Activated CD8-positive, alpha-beta T cell treated with anti-CD3 and anti-CD28 coated beads for 36 hours (primary cell): Measurements from ENCODE around the gene SLX4IP. TPM values are rescaled to one million over a fixed set of nuclear protein-coding genes. Genes with fewer than 3 reads are reported as not detected.

Experiments
- ATAC-seq: fragments of 200-7000 bp; cut with Tn5 transposase; one replicate; pipeline ENCODE4 v1.10.0; 2021; ENCODE audit warnings: mild to moderate bottlenecking, moderate library complexity
- CTCF ChIA-PET: fragments of 350-600 bp; sonication (Branson Sonifier 250); formaldehyde crosslinking; loops from one replicate; lab custom pipeline; 2021; ENCODE audit warnings: antibody characterized with exemption; lab: Charles Lee
- POLR2A ChIA-PET: fragments of 350-600 bp; sonication (Branson Sonifier 250); formaldehyde crosslinking; loops from one replicate; lab custom pipeline; 2021; ENCODE audit warnings: antibody characterized with exemption; lab: Charles Lee
- DNase-seq: peaks from one replicate; pipeline ENCODE4 v3.0.0-alpha.2; 2020
- H3K27ac Mint-ChIP-seq: one replicate; pipeline ENCODE4 v1.8.0; 2021; ENCODE audit warnings: mild to moderate bottlenecking, mixed read lengths
- H3K27me3 Mint-ChIP-seq: one replicate; pipeline ENCODE4 v1.8.0; 2021; ENCODE audit warnings: mixed read lengths
- H3K36me3 Mint-ChIP-seq: one replicate; pipeline ENCODE4 v1.8.0; 2021; ENCODE audit warnings: low read depth, mixed read lengths
- H3K4me1 Mint-ChIP-seq: one replicate; pipeline ENCODE4 v1.8.0; 2021; ENCODE audit warnings: low read depth, mixed read lengths
- H3K4me3 Mint-ChIP-seq: one replicate; pipeline ENCODE4 v1.8.0; 2021; ENCODE audit warnings: mild to moderate bottlenecking, moderate library complexity, mixed read lengths
- H3K9me3 Mint-ChIP-seq: one replicate; pipeline ENCODE4 v1.8.0; 2021; ENCODE audit warnings: mixed read lengths
- intact Hi-C: fragments of 100-400 bp; cut with micrococcal nuclease; formaldehyde crosslinking; loops from one replicate; pipeline ENCODE4 v1.10.0; 2022
- total RNA-seq, 2 experiments: library from RNA; stranded (reverse); gene quantifications; one replicate each; pipeline ENCODE4 v1.2.3, GENCODE V29; 2021
- TF ChIP-seq, protein P1 (sequence below): fragments of 200-600 bp; IDR thresholded peaks from one replicate; pipeline ENCODE4 v1.8.0; 2022; ENCODE audit warnings: antibody characterized with exemption, mild to moderate bottlenecking

SLX4IP gene
- total RNA-seq, 2 experiments from 2014 or later: 6.5 to 7.3 TPM

DNA sequence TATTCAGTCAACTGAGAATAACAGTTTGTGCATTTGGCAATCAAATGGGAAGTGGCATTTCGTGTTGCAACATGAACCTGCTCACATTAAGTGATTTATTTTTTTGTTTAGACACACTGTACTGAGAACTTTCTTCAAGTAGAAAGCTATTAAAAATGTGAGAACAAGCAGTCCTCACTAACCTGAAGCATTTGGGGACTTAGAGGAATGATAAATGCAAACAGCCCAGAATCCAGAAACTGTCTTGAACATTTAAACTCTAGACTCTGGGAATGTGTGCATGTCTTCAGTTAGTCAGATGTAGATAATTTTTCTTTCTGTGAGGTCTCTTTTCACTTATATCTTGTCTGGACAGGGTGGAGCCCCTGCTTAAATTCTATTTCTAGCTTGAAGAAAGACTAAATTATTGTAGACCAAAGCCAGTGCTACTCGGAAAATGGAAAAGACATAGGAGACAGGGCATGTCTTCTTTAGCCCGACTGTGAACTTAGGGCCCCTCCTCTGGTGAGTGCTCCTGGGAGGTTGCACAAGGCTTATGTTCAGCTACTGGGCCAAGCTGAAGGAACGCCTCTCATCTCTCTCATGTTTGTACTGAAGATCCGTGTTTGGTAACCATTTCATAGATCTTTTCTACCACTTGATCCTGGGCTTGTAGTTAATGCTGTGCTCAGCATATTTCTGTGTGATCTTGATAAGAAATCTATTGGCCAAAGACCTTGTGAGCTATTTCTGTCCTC, 70.1 kb downstream of the SLX4IP start:
- no peak for ATAC-seq
- no peak overlapping the region for H3K4me3 Mint-ChIP-seq
- H3K36me3 Mint-ChIP-seq: peaks cover 3% of the 10 kb centered on the region
- ChIA-PET POLR2A (interaction anchor here (0.8 to 1.0 kb wide), 2 partner anchors 11 to 14 kb away, joined by 3 to 4 read pairs; no protein-coding TSS in a partner anchor), CTCF (interaction anchor here (1.0 to 1.4 kb wide), 2 partner anchors 17 to 27 kb away, joined by 3 to 4 read pairs; no protein-coding TSS in a partner anchor)
- no peaks in the 10 kb centered on the region for H3K27me3 Mint-ChIP-seq
- peaks cover 22% of the 10 kb centered on the region for H3K4me1 Mint-ChIP-seq
- intact Hi-C loops: no loop called here
- DNase-seq: no peak
- TF ChIP-seq, protein P1, sequence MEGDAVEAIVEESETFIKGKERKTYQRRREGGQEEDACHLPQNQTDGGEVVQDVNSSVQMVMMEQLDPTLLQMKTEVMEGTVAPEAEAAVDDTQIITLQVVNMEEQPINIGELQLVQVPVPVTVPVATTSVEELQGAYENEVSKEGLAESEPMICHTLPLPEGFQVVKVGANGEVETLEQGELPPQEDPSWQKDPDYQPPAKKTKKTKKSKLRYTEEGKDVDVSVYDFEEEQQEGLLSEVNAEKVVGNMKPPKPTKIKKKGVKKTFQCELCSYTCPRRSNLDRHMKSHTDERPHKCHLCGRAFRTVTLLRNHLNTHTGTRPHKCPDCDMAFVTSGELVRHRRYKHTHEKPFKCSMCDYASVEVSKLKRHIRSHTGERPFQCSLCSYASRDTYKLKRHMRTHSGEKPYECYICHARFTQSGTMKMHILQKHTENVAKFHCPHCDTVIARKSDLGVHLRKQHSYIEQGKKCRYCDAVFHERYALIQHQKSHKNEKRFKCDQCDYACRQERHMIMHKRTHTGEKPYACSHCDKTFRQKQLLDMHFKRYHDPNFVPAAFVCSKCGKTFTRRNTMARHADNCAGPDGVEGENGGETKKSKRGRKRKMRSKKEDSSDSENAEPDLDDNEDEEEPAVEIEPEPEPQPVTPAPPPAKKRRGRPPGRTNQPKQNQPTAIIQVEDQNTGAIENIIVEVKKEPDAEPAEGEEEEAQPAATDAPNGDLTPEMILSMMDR: no peak
- no peak overlapping the region for H3K27ac Mint-ChIP-seq
- H3K9me3 Mint-ChIP-seq: no peaks in the 10 kb centered on the region

DNA sequence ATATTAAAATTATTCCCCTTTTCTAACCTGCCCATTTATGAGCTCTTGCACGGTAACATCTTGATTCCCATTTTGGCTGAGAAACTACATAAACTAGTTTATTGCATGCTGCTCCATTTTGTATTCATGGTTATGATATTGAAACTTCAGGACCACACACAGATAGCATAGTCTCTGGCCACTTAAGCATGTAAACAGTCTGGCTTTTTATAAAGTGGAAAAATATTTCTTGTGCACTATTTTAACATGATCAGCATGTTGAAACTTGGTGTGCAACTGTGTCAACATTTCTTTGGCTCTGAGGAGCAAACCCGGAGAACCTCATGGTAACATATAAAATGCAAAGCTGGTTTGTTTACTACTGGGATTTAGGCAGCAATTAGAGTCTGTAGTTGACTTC, 70.7 kb downstream of the SLX4IP start:
- DNase-seq (no peak), ATAC-seq (no peak)
- no peaks in the 10 kb centered on the region for H3K9me3 Mint-ChIP-seq
- POLR2A ChIA-PET: interaction anchor here (0.7 to 1.0 kb wide), 2 partner anchors 10 to 43 kb away, joined by 3 read pairs; no protein-coding TSS in a partner anchor
- H3K27me3 Mint-ChIP-seq: no peaks in the 10 kb centered on the region
- no peak overlapping the region for H3K27ac Mint-ChIP-seq
- intact Hi-C loops: no loop called here
- peaks cover 3% of the 10 kb centered on the region for H3K36me3 Mint-ChIP-seq
- H3K4me1 Mint-ChIP-seq: peaks cover 20% of the 10 kb centered on the region
- CTCF ChIA-PET: no interaction called here
- TF ChIP-seq, protein P1: no peak
- no peak overlapping the region for H3K4me3 Mint-ChIP-seq

DNA sequence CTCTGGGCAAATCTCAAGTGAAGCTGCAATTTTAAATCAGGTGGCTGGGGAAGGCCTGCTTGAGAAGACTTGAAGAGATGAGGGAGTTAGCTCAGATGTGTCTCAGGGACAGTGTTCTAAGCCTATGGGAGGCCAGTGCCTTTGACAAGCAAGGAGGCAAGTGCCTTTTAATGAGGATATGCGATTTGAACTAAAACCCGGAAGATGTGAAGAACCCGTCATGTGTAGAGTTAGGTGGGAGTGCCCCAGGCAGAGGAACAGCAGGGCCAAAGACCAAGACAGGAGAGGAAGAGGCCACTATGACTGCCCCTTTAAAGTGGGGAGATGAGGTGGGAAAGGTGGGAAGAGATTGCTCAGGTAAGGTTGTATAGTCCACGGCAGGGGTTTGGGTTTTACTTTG, 71.9 kb downstream of the SLX4IP start:
- CTCF ChIA-PET: interaction anchor here (0.6 kb wide), 1 partner anchor 33 kb away, joined by 4 read pairs; no protein-coding TSS in a partner anchor
- no peaks in the 10 kb centered on the region for H3K9me3 Mint-ChIP-seq
- ATAC-seq: no peak
- DNase-seq: no peak
- H3K4me1 Mint-ChIP-seq: peaks cover 22% of the 10 kb centered on the region
- no peak overlapping the region for H3K4me3 Mint-ChIP-seq
- no peak overlapping the region for H3K27ac Mint-ChIP-seq
- H3K36me3 Mint-ChIP-seq: peaks cover 3% of the 10 kb centered on the region
- no peaks in the 10 kb centered on the region for H3K27me3 Mint-ChIP-seq
- intact Hi-C loops: no loop called here
- POLR2A ChIA-PET: no interaction called here
- TF ChIP-seq, protein P1: no peak

DNA sequence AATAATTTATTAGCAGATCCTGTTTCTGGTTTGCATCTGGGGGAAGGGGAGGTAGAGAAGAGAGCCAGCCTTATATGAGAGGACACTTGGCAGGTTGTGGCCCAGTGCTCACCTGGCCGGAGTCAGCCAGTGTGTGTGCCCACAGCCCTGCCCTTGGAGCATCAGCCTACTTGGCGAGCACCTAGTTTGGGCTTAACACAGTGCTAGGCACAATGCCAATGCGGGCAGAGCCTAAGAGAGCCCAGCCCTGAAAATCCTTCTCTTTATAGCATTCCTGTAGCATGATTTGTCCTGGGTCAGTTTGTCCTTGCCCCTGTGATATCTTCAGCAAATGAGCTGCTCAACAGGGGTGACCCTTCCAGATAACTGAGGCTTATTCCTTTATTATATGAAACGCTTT, 73.0 kb downstream of the SLX4IP start:
- ATAC-seq (no peak), DNase-seq (no peak)
- CTCF ChIA-PET: no interaction called here
- intact Hi-C loops: no loop called here
- Mint-ChIP-seq H3K36me3 (peaks cover 3% of the 10 kb centered on the region), H3K27ac (no peak overlapping the region), H3K4me1 (peaks cover 13% of the 10 kb centered on the region), H3K27me3 (no peaks in the 10 kb centered on the region), H3K4me3 (no peak overlapping the region), H3K9me3 (no peaks in the 10 kb centered on the region)
- POLR2A ChIA-PET: no interaction called here
- TF ChIP-seq, protein P1: no peak
